Measurements from ENCODE around the gene TTLL5. TPM values are rescaled to one million over a fixed set of nuclear protein-coding genes. Genes with fewer than 3 reads are reported as not detected.

Gene TTLL5
- polyA plus RNA-seq, 1 donor from 2014 or later = 10.4 TPM

GRCh38 chr14:75927564-75928087 is 266.6 kb downstream of the TTLL5 start:
- Mint-ChIP-seq H3K4me3 (no peak overlapping the region), H3K9me3 (no peaks in the 10 kb centered on the region), H3K27me3 (no peaks in the 10 kb centered on the region), H3K4me1 (peaks cover 0 to 3% (median 0%) of the 10 kb centered on the region in 3 donors), H3K36me3 (peaks cover 8% of the 10 kb centered on the region), H3K27ac (no peak overlapping the region)

- no peaks in the 10 kb centered on the region for H3K9me3 Mint-ChIP-seq
- peaks cover 9% of the 10 kb centered on the region for H3K36me3 Mint-ChIP-seq
- no peaks in the 10 kb centered on the region for H3K27me3 Mint-ChIP-seq
- peaks cover 0 to 3% (median 0%) of the 10 kb centered on the region in 3 donors for H3K4me1 Mint-ChIP-seq
- no peak overlapping the region for H3K4me3 Mint-ChIP-seq
- H3K27ac Mint-ChIP-seq = no peak overlapping the region
Observed at GRCh38 chr14:75928690-75929181, 267.7 kb downstream of the TTLL5 start.

- Mint-ChIP-seq H3K4me1 (peaks cover 11 to 13% (median 13%) of the 10 kb centered on the region in 3 donors), H3K27ac (no peak overlapping the region), H3K4me3 (no peak overlapping the region), H3K27me3 (no peaks in the 10 kb centered on the region), H3K9me3 (no peaks in the 10 kb centered on the region), H3K36me3 (peaks cover 13% of the 10 kb centered on the region)
Observed at GRCh38 chr14:75933712-75934296, 272.8 kb downstream of the TTLL5 start.

- no peaks in the 10 kb centered on the region for H3K27me3 Mint-ChIP-seq
- H3K4me3 Mint-ChIP-seq = no peak overlapping the region
- H3K27ac Mint-ChIP-seq = no peak overlapping the region
- H3K9me3 Mint-ChIP-seq = no peaks in the 10 kb centered on the region
- peaks cover 11 to 13% (median 13%) of the 10 kb centered on the region in 3 donors for H3K4me1 Mint-ChIP-seq
- H3K36me3 Mint-ChIP-seq = peaks cover 13% of the 10 kb centered on the region
Observed at GRCh38 chr14:75934998-75935628, 274.1 kb downstream of the TTLL5 start.

GRCh38 chr14:75939200-75939599 is 278.2 kb downstream of the TTLL5 start:
- H3K27ac Mint-ChIP-seq = no peak overlapping the region
- H3K4me1 Mint-ChIP-seq = peaks cover 9 to 13% (median 13%) of the 10 kb centered on the region in 3 donors
- H3K36me3 Mint-ChIP-seq = peaks cover 6% of the 10 kb centered on the region
- H3K4me3 Mint-ChIP-seq = no peak overlapping the region
- H3K27me3 Mint-ChIP-seq = no peaks in the 10 kb centered on the region
- no peaks in the 10 kb centered on the region for H3K9me3 Mint-ChIP-seq

GRCh38 chr14:75941030-75941429 is 280.0 kb downstream of the TTLL5 start:
- H3K27me3 Mint-ChIP-seq = no peaks in the 10 kb centered on the region
- peaks cover 0 to 3% (median 0%) of the 10 kb centered on the region in 3 donors for H3K4me1 Mint-ChIP-seq
- H3K27ac Mint-ChIP-seq = no peak overlapping the region
- peaks cover 2% of the 10 kb centered on the region for H3K36me3 Mint-ChIP-seq
- H3K4me3 Mint-ChIP-seq = no peak overlapping the region
- H3K9me3 Mint-ChIP-seq = no peaks in the 10 kb centered on the region

GRCh38 chr14:75944607-75945241 is 283.7 kb downstream of the TTLL5 start:
- H3K27ac Mint-ChIP-seq = no peak overlapping the region
- no peaks in the 10 kb centered on the region for H3K4me1 Mint-ChIP-seq
- peaks cover 2% of the 10 kb centered on the region for H3K36me3 Mint-ChIP-seq
- H3K27me3 Mint-ChIP-seq = no peaks in the 10 kb centered on the region
- no peaks in the 10 kb centered on the region for H3K9me3 Mint-ChIP-seq
- H3K4me3 Mint-ChIP-seq = no peak overlapping the region

- no peaks in the 10 kb centered on the region for H3K9me3 Mint-ChIP-seq
Observed at GRCh38 chr14:75946785-75947184, 285.7 kb downstream of the TTLL5 start.

GRCh38 chr14:75952489-75952888 is 291.4 kb downstream of the TTLL5 start:
- Mint-ChIP-seq H3K4me1 (peaks cover 0 to 4% (median 0%) of the 10 kb centered on the region in 3 donors), H3K27ac (no peak overlapping the region), H3K36me3 (peaks cover 6% of the 10 kb centered on the region), H3K4me3 (no peak overlapping the region), H3K9me3 (peaks cover 0 to 5% (median 0%) of the 10 kb centered on the region in 3 donors), H3K27me3 (no peaks in the 10 kb centered on the region)

More at GRCh38 chr14:75946785-75947184, 285.7 kb downstream of the TTLL5 start:
- Mint-ChIP-seq H3K4me3 (no peak overlapping the region), H3K27ac (no peak overlapping the region), H3K27me3 (no peaks in the 10 kb centered on the region), H3K4me1 (no peaks in the 10 kb centered on the region), H3K36me3 (peaks cover 4% of the 10 kb centered on the region)

- Mint-ChIP-seq H3K9me3 (no peaks in the 10 kb centered on the region), H3K27me3 (no peaks in the 10 kb centered on the region), H3K4me3 (peak overlapping the region in 3 of 4 donors; percentile 2 to 86 (median 63)), H3K36me3 (peaks cover 21% of the 10 kb centered on the region), H3K27ac (peak overlapping the region in 1 of 3 donors; percentile 14), H3K4me1 (peaks cover 19 to 28% (median 26%) of the 10 kb centered on the region in 3 donors)
Observed at GRCh38 chr14:75959031-75959430, 298.0 kb downstream of the TTLL5 start.

GRCh38 chr14:75960231-75960630 is 299.2 kb downstream of the TTLL5 start:
- H3K27ac Mint-ChIP-seq = peak overlapping the region; percentile 34 to 87 (median 78)
- peaks cover 21% of the 10 kb centered on the region for H3K36me3 Mint-ChIP-seq
- no peaks in the 10 kb centered on the region for H3K9me3 Mint-ChIP-seq
- H3K4me1 Mint-ChIP-seq = peaks cover 19 to 28% (median 26%) of the 10 kb centered on the region in 3 donors
- H3K27me3 Mint-ChIP-seq = no peaks in the 10 kb centered on the region
- H3K4me3 Mint-ChIP-seq = peak overlapping the region; percentile 17 to 88 (median 50)

GRCh38 chr14:75961662-75962061 is 300.6 kb downstream of the TTLL5 start:
- no peak overlapping the region for H3K27ac Mint-ChIP-seq
- peaks cover 25% of the 10 kb centered on the region for H3K36me3 Mint-ChIP-seq
- H3K9me3 Mint-ChIP-seq = no peaks in the 10 kb centered on the region
- H3K27me3 Mint-ChIP-seq = no peaks in the 10 kb centered on the region
- H3K4me1 Mint-ChIP-seq = peaks cover 19 to 26% (median 24%) of the 10 kb centered on the region in 3 donors
- no peak overlapping the region for H3K4me3 Mint-ChIP-seq

- Mint-ChIP-seq H3K36me3 (peaks cover 7% of the 10 kb centered on the region), H3K9me3 (no peaks in the 10 kb centered on the region), H3K4me1 (peaks cover 0 to 7% (median 0%) of the 10 kb centered on the region in 3 donors), H3K4me3 (no peak overlapping the region), H3K27ac (no peak overlapping the region), H3K27me3 (no peaks in the 10 kb centered on the region)
Observed at GRCh38 chr14:75967866-75968265, 306.8 kb downstream of the TTLL5 start.

GRCh38 chr14:75968456-75968855 is 307.4 kb downstream of the TTLL5 start:
- no peak overlapping the region for H3K4me3 Mint-ChIP-seq
- H3K36me3 Mint-ChIP-seq = peaks cover 9% of the 10 kb centered on the region
- no peak overlapping the region for H3K27ac Mint-ChIP-seq
- peaks cover 0 to 7% (median 2%) of the 10 kb centered on the region in 3 donors for H3K4me1 Mint-ChIP-seq
- no peaks in the 10 kb centered on the region for H3K9me3 Mint-ChIP-seq
- H3K27me3 Mint-ChIP-seq = no peaks in the 10 kb centered on the region

GRCh38 chr14:75969126-75969525 is 308.1 kb downstream of the TTLL5 start:
- H3K9me3 Mint-ChIP-seq = no peaks in the 10 kb centered on the region
- peaks cover 0 to 7% (median 2%) of the 10 kb centered on the region in 3 donors for H3K4me1 Mint-ChIP-seq
- no peak overlapping the region for H3K27ac Mint-ChIP-seq
- H3K27me3 Mint-ChIP-seq = no peaks in the 10 kb centered on the region
- peaks cover 9% of the 10 kb centered on the region for H3K36me3 Mint-ChIP-seq
- no peak overlapping the region for H3K4me3 Mint-ChIP-seq

All from IgD-negative memory B cell (primary cell).